HG02678 (cell line): ENCODE data around the gene INHBA.

Experiments
- ATAC-seq: cut with Tn5 transposase; IDR thresholded peaks from one replicate; pipeline ENCODE4 v1.9.1; 2021; ENCODE audit warnings: mild to moderate bottlenecking, moderate library complexity; ENCODE audit not compliant: unreplicated experiment

Gene INHBA

DNA sequence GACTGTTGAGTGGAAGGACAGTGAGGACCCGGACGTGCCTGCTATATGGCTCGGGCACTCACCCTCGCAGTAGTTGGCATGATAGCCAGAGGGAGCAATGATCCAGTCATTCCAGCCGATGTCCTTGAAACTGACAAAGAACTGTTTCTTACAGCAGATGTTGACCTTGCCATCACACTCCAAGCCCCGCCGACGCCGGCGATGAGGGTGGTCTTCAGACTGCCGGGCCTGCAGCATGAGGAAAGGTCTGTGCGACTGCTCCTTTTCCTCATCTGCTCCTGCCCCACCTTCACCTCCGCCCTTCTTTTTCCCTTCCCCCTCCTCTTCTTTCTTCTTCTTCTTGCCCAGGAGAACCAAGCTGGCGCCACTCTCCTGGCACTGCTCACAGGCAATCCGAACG, 13.1 kb downstream of the INHBA start:
- ATAC-seq = no peak

- ATAC-seq = no peak
Observed at GRCh38 chr7:41688906-41689305, 14.0 kb downstream of the INHBA start.

- ATAC-seq = no peak
Observed at GRCh38 chr7:41688012-41688625, 14.8 kb downstream of the INHBA start.

DNA sequence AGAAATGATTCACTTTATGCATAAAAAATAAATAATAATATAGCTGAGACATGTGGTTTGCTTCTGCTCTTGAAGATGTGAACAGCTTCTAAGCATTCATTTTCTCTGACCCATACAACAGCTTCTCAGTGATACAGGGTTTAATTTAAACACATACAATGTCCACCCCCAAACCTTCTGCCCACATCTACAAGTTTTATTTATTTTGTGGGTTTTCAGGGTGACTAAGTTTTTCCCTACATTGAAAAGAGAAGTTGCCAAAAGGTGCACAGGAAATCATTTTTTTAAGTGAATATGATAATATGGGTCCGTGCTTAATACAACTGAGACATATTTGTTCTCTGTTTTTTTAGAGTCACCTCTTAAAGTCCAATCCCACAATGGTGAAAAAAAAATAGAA, 17.2 kb downstream of the INHBA start:
- ATAC-seq = no peak

GRCh38 chr7:41682422-41682821, 20.5 kb downstream of the INHBA start:
- ATAC-seq = no peak

DNA sequence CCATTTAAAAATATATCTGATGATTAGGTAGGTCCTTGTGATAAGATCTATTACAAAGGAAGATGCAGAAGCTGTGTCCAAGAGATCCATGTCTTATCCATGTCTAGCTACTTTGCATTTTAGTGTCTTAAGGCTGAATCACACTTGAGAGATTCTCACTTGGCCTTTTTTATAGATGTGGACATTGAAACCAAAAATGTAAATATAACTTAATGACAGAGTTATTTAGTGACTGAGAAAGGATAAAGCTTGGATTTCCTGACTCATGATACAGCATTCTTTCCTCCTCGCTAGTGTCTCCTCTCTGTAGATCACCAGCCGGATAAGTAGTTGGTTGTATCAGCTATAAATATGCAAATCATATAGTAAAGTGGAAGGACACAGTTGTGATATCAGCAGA, 23.3 kb downstream of the INHBA start:
- no peak for ATAC-seq

DNA sequence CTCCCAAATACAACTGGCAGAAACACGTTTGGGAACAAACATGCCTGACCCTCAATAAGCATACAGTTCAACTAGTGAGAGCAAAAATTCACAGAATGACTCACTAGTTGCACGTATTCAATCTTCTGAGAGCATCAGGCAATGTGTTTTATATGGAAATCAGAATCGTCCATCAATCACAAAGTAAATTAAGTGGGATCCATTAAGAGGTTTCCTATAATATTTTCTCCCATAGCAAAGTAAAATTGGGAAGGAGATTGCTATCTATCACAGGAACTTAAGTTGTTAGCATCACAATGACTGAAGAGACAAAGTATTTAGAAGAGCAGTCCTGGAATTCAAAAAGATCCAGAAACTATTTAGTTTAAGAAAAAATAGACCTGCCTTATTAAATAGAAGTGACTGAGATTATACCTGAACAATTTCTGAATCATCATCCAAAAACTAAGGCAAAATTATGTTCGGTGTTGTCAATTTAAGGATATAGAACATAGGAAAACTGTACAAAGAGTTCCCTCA, 28.3 kb downstream of the INHBA start:
- ATAC-seq = no peak

DNA sequence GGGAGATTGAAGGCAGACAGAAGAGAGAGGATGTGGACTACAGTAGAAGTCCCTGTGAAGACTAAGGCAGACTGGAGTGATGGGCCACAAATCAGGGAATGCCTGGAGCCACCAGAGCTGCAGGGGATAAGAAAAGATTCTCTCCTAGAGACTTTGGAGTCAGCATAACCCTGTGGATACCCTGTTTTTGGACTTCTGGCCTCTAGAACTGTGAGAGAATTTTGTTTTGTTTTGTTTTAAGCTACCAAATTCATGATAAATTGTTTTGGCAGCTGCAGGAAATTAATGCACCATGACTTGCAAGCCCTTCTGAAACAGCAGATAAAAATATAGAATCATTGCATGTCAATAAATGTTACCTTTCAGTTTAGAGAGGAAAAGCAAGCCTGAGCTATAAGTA, 41.3 kb downstream of the INHBA start:
- no peak for ATAC-seq

DNA sequence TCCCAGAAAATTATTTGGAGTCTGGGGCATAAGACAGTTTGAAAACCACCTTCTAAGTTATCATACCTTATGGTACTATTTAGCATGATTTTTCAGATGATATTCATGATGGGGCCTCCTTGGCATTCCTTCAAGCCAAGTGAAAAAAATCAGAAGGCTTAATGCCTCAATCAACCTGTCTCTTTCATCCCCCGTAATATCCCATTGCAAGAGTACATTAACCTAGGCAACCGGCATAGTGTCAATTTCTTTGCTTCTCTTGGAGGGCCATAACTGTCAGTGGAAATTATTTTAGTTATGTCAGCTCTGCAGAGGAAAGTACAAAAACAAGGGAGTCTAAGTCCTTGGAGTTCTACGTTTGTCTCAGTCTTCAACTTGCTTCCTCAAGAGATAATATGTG, 43.4 kb downstream of the INHBA start:
- no peak for ATAC-seq

DNA sequence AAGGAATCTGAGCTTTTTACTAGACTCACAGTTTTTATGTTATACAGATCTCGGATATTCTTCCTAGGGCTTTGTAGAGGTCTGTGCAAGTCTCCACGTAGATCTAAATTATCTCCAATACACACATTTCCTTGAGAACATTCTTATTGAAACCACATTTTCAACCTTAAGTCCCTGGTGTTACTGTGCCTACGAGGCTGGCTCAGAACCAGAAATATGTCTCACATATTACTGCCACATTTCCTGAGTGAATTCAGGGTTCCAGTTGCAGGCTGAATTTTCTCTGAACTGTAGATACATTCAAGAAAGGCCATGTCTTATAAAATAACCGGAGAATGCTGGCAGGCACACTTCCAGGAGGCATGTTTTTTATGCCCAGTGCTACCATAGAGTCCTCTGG, 46.5 kb downstream of the INHBA start:
- no peak for ATAC-seq

DNA sequence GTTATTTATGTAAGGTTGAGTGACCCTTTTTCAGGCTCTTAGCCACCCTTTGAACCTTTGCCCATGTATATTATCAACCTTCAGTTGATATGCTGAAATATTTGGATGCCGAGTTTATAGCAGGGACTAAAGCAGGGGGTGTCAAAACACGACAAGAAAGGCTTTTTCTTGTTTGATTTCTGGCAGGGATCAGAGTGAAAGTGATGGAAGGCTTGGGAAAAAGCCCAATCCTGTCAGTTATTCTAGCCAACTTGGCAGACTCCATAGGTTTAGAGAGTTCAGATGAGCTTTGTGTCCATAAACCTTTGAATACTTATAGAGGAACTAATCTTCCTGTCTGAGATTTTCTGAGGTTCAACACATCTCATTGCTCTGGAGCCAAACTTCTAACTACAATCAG, 47.5 kb downstream of the INHBA start:
- no peak for ATAC-seq

DNA sequence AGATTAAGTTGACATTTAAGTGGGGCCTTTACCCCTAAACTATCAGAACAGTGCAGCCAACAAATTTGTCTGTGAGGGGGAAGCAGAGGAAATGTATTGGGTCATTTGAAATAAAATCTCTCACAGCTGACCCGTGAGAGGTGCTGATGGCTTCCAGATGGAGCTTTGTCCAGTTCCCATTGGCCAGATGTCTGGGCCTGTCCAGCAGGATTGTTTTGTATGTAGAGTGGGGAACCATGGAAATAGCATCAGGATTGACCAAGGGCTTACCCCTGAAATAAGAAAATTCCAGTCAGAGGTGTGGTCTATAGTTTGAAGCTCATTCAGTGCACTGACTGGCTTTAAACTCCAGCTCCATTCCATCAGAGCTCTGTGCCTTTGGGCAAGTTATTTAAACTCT, 50.6 kb downstream of the INHBA start:
- ATAC-seq = no peak

- ATAC-seq = no peak
Observed at GRCh38 chr7:41648501-41648900, 54.4 kb downstream of the INHBA start.

- ATAC-seq = no peak
Observed at GRCh38 chr7:41643616-41644015, 59.3 kb downstream of the INHBA start.

DNA sequence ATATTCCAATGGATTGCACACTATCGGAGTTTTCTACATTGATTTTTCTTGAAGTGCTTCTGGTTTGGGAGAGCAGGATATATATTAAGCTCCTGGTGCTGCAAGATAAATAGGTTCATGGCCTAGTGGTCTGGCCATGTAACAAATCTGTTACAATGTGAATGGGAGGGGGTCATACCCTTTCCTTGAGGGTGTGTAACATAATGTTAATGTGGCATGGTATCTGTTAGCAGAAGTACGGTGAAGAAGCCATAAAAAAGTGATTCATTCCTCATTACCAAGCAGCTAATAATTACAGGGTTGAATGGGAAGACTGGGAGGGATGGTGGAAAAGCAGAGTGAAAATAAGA, 61.2 kb downstream of the INHBA start:
- ATAC-seq = no peak

GRCh38 chr7:41641011-41641664, 61.8 kb downstream of the INHBA start:
- no peak for ATAC-seq

- no peak for ATAC-seq
Observed at GRCh38 chr7:41640487-41640886, 62.4 kb downstream of the INHBA start.

DNA sequence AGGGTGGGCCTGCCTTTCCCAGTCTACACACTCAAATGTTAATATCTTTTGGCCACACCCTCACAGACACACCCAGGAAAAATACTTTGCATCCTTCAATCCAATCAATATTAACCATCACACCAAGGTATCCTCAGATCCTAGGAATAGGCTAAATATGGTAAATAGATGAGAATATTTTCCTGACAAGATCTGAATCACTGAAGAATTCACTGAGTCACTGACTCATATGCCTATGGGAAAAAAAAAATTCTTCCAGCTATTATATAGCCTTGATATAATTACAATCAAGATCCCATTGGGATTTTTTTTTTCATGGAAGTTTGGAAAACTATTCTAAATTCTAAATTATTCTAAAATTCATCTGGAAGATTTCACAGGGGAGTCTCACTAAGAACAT, 65.8 kb downstream of the INHBA start:
- ATAC-seq = no peak
